Mesenchymal stem cell (in vitro differentiated cells and primary cell): ENCODE results near the gene SAMD4A.

Experiments
- DNase-seq: peaks from one replicate; pipeline ENCODE4 v3.0.0-alpha.2; 2013
- H2AFZ ChIP-seq: one replicate; pipeline ENCODE4 v1.6.1; 2013; ENCODE audit warnings: low read depth, mild to moderate bottlenecking, control low read depth, inconsistent platforms, low read length, moderate library complexity
- H2AK5ac ChIP-seq: 2 replicates; pipeline ENCODE4 v1.6.1; 2013; ENCODE audit warnings: low read length, moderate library complexity, mild to moderate bottlenecking, inconsistent platforms; ENCODE audit not compliant: severe bottlenecking
- H2BK120ac ChIP-seq: one replicate; pipeline ENCODE4 v1.6.1; 2013; ENCODE audit warnings: low read depth, mild to moderate bottlenecking, inconsistent platforms, low read length, moderate library complexity
- H2BK12ac ChIP-seq, 2 experiments: one replicate each; pipeline ENCODE4 v1.6.1; 2013; ENCODE audit warnings: inconsistent platforms in 2 of 2, low read length in 2 of 2, mild to moderate bottlenecking in 2 of 2, moderate library complexity in 2 of 2, control low read depth in 1 of 2
- H2BK15ac ChIP-seq: one replicate; pipeline ENCODE4 v1.6.1; 2013; ENCODE audit warnings: mild to moderate bottlenecking, low read depth, inconsistent platforms; ENCODE audit not compliant: poor library complexity, severe bottlenecking
- H2BK5ac ChIP-seq: 2 replicates; pipeline ENCODE4 v1.6.1; 2013; ENCODE audit warnings: low read depth, mild to moderate bottlenecking, low read length, control low read depth, inconsistent platforms; ENCODE audit not compliant: poor library complexity, severe bottlenecking
- H3K14ac ChIP-seq, 2 experiments: one replicate each; pipeline ENCODE4 v1.6.1; 2013; ENCODE audit warnings: inconsistent platforms in 2 of 2, low read length in 2 of 2, control low read depth in 1 of 2, mild to moderate bottlenecking in 1 of 2, moderate library complexity in 1 of 2
- H3K18ac ChIP-seq, 2 experiments: one replicate each; pipeline ENCODE4 v1.6.1; 2013; ENCODE audit warnings: inconsistent platforms in 2 of 2, low read length in 2 of 2, control low read depth in 1 of 2, low read depth in 1 of 2, mild to moderate bottlenecking in 1 of 2
- H3K23ac ChIP-seq, 2 experiments: one replicate each; pipeline ENCODE4 v1.6.1; 2013; ENCODE audit warnings: inconsistent platforms in 2 of 2, low read length in 2 of 2, mild to moderate bottlenecking in 2 of 2, moderate library complexity in 2 of 2, control low read depth in 1 of 2
- H3K27ac ChIP-seq: 2 replicates; pipeline ENCODE4 v1.5.1; 2013; ENCODE audit warnings: mild to moderate bottlenecking, moderate library complexity, low read length, control low read depth, inconsistent platforms; ENCODE audit not compliant: poor library complexity, severe bottlenecking
- H3K27me3 ChIP-seq, 2 experiments: 2 replicates each; pipeline versions ENCODE4 v1.6.1 to v1.7.0; 2013; ENCODE audit warnings: low read length in 2 of 2, mild to moderate bottlenecking in 2 of 2, moderate library complexity in 2 of 2, control low read depth in 1 of 2, inconsistent platforms in 1 of 2; ENCODE audit not compliant: control insufficient read depth in 1 of 2, insufficient read depth in 1 of 2
- H3K36me3 ChIP-seq, 2 experiments: 2 replicates each; pipeline versions ENCODE4 v1.6.1 to v1.7.0; 2013; ENCODE audit warnings: low read length in 2 of 2, control low read depth in 1 of 2, inconsistent platforms in 1 of 2, low read depth in 1 of 2, mild to moderate bottlenecking in 1 of 2; ENCODE audit not compliant: insufficient read depth in 2 of 2, control insufficient read depth in 1 of 2
- H3K4ac ChIP-seq, 2 experiments: one replicate each; pipeline ENCODE4 v1.6.1; 2013; ENCODE audit warnings: inconsistent platforms in 2 of 2, low read length in 2 of 2, mild to moderate bottlenecking in 2 of 2, moderate library complexity in 2 of 2, control low read depth in 1 of 2, low read depth in 1 of 2
- H3K4me1 ChIP-seq: 2 replicates; pipeline ENCODE4 v1.6.1; 2013; ENCODE audit warnings: low read depth, low read length, control low read depth; ENCODE audit not compliant: control insufficient read depth, insufficient read depth
- H3K4me2 ChIP-seq: 2 replicates; pipeline ENCODE4 v1.6.1; 2013; ENCODE audit warnings: low read length, mild to moderate bottlenecking, inconsistent platforms; ENCODE audit not compliant: poor library complexity, severe bottlenecking
- H3K4me3 ChIP-seq, 2 experiments: 2 replicates each; pipeline versions ENCODE4 v1.5.1 to v1.7.0; 2013; ENCODE audit warnings: low read length in 2 of 2, mild to moderate bottlenecking in 2 of 2, control low read depth in 1 of 2, low read depth in 1 of 2; ENCODE audit not compliant: insufficient read depth in 1 of 2
- H3K79me1 ChIP-seq: replicated peaks from 2 replicates; pipeline ENCODE4 v1.6.1; 2013; ENCODE audit warnings: mild to moderate bottlenecking, control low read depth, low read length, inconsistent platforms; ENCODE audit not compliant: poor library complexity, severe bottlenecking
- H3K9ac ChIP-seq: 2 replicates; pipeline ENCODE4 v1.7.0; 2013; ENCODE audit warnings: mild to moderate bottlenecking, low read length, moderate library complexity
- H3K9me3 ChIP-seq: 2 replicates; pipeline ENCODE4 v1.7.0; 2013; ENCODE audit warnings: mild to moderate bottlenecking, low read length; ENCODE audit not compliant: control insufficient read depth
- H4K8ac ChIP-seq: one replicate; pipeline ENCODE4 v1.6.1; 2013; ENCODE audit warnings: inconsistent platforms, mild to moderate bottlenecking, low read length, moderate library complexity
- H4K91ac ChIP-seq: one replicate; pipeline ENCODE4 v1.6.1; 2013; ENCODE audit warnings: mild to moderate bottlenecking, low read length, inconsistent platforms
- WGBS: methylation state at CpG from one replicate; pipeline ENCODE4 v1.1.7; 2013; ENCODE audit warnings: mixed read lengths; 5-methylcytosine and 5-hydroxymethylcytosine counted together

The SAMD4A gene

GRCh38 chr14:54782751-54783659 is 216.1 kb downstream of the SAMD4A start:
- Histone ChIP-seq H3K27me3 (no peaks in the 10 kb centered on the region), H2BK5ac (no peak overlapping the region), H4K8ac (no peak overlapping the region), H3K4ac (no peak overlapping the region), H3K14ac (no peak overlapping the region), H3K4me1 (no peaks in the 10 kb centered on the region), H3K27ac (no peak overlapping the region), H2AFZ (no peak overlapping the region), H3K9me3 (no peaks in the 10 kb centered on the region), H3K9ac (no peak overlapping the region), H2BK120ac (no peak overlapping the region), H3K79me1 (peaks cover 3% of the 10 kb centered on the region), H3K23ac (no peak overlapping the region), H3K36me3 (peaks cover 70 to 98% of the 10 kb centered on the region in 2 experiments), H2BK12ac (no peak overlapping the region), H3K18ac (no peak overlapping the region), H3K4me3 (no peak overlapping the region), H3K4me2 (no peak overlapping the region), H2AK5ac (no peak overlapping the region), H4K91ac (no peak overlapping the region), H2BK15ac (no peak overlapping the region)
- no peak for DNase-seq
- 94% methylated on average over 14 of the region's 14 CpGs for WGBS

- H2AK5ac ChIP-seq: no peak overlapping the region
- H3K14ac ChIP-seq: no peak overlapping the region
- peaks cover 73 to 98% of the 10 kb centered on the region in 2 experiments for H3K36me3 ChIP-seq
- no peak overlapping the region for H3K4me3 ChIP-seq
- no peak overlapping the region for H2BK15ac ChIP-seq
- H2AFZ ChIP-seq: no peak overlapping the region
- no peaks in the 10 kb centered on the region for H3K9me3 ChIP-seq
- H3K79me1 ChIP-seq: peaks cover 3% of the 10 kb centered on the region
- H2BK12ac ChIP-seq: no peak overlapping the region
- H3K4ac ChIP-seq: no peak overlapping the region
- H2BK5ac ChIP-seq: no peak overlapping the region
- no peak overlapping the region for H3K9ac ChIP-seq
- H3K23ac ChIP-seq: no peak overlapping the region
- H3K27ac ChIP-seq: no peak overlapping the region
- no peak overlapping the region for H4K91ac ChIP-seq
- H3K4me1 ChIP-seq: no peaks in the 10 kb centered on the region
- DNase-seq: no peak
- H4K8ac ChIP-seq: no peak overlapping the region
- no peak overlapping the region for H3K4me2 ChIP-seq
- H2BK120ac ChIP-seq: no peak overlapping the region
- no peaks in the 10 kb centered on the region for H3K27me3 ChIP-seq
- WGBS: 97% methylated on average over 5 of the region's 5 CpGs
- H3K18ac ChIP-seq: no peak overlapping the region
Measured at GRCh38 chr14:54783660-54784015, 216.7 kb downstream of the SAMD4A start.

DNA sequence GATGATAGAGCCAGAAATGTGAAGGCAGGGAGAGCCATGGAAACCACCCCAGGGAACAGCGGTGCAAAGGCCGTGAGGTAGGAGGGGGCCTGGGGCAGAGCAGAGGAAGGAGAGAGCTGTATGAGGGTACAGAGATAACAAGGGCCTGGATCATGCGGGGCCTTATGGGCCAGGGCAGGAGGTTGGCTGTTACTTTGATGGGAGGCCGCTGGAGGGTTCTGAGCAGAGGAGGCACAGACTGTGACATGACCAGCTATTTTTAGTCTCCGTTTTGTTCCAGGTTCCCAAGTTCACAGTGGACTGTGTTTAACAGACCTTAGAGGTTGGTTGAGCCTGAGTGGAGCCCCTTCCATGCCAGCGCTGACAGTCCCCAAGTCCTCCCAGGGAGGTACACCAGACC is 217.1 kb downstream of the SAMD4A start:
- peaks cover 73 to 98% of the 10 kb centered on the region in 2 experiments for H3K36me3 ChIP-seq
- H3K27me3 ChIP-seq: no peaks in the 10 kb centered on the region
- no peak for DNase-seq
- H2BK15ac ChIP-seq: no peak overlapping the region
- H2BK120ac ChIP-seq: no peak overlapping the region
- H3K4ac ChIP-seq: no peak overlapping the region
- H4K91ac ChIP-seq: no peak overlapping the region
- H2AK5ac ChIP-seq: no peak overlapping the region
- no peak overlapping the region for H3K18ac ChIP-seq
- no peak overlapping the region for H3K14ac ChIP-seq
- no peak overlapping the region for H2AFZ ChIP-seq
- peaks cover 3% of the 10 kb centered on the region for H3K79me1 ChIP-seq
- no peaks in the 10 kb centered on the region for H3K4me1 ChIP-seq
- no peak overlapping the region for H3K4me2 ChIP-seq
- no peaks in the 10 kb centered on the region for H3K9me3 ChIP-seq
- no peak overlapping the region for H3K9ac ChIP-seq
- H3K27ac ChIP-seq: no peak overlapping the region
- no peak overlapping the region for H2BK5ac ChIP-seq
- WGBS: 97% methylated on average over 6 of the region's 6 CpGs
- no peak overlapping the region for H3K23ac ChIP-seq
- no peak overlapping the region for H4K8ac ChIP-seq
- no peak overlapping the region for H2BK12ac ChIP-seq
- H3K4me3 ChIP-seq: no peak overlapping the region

- H2BK120ac ChIP-seq: no peak overlapping the region
- no peak overlapping the region for H3K27ac ChIP-seq
- no peak overlapping the region for H3K14ac ChIP-seq
- H4K8ac ChIP-seq: no peak overlapping the region
- no peaks in the 10 kb centered on the region for H3K4me1 ChIP-seq
- no peak overlapping the region for H3K4me2 ChIP-seq
- no peak overlapping the region for H2AK5ac ChIP-seq
- no peaks in the 10 kb centered on the region for H3K27me3 ChIP-seq
- H3K79me1 ChIP-seq: peaks cover 3% of the 10 kb centered on the region
- no peak overlapping the region for H3K23ac ChIP-seq
- no peak overlapping the region for H4K91ac ChIP-seq
- no peak overlapping the region for H2BK15ac ChIP-seq
- no peak overlapping the region for H3K18ac ChIP-seq
- H2AFZ ChIP-seq: no peak overlapping the region
- H2BK12ac ChIP-seq: no peak overlapping the region
- H3K36me3 ChIP-seq: peaks cover 77 to 98% of the 10 kb centered on the region in 2 experiments
- no peak overlapping the region for H2BK5ac ChIP-seq
- WGBS: 95% methylated on average over 4 of the region's 4 CpGs
- DNase-seq: no peak
- no peak overlapping the region for H3K9ac ChIP-seq
- H3K9me3 ChIP-seq: no peaks in the 10 kb centered on the region
- H3K4me3 ChIP-seq: no peak overlapping the region
- no peak overlapping the region for H3K4ac ChIP-seq
Measured at GRCh38 chr14:54784657-54785056, 217.7 kb downstream of the SAMD4A start.
